ENCODE data around the gene MNDA. TPM values are rescaled to one million over a fixed set of nuclear protein-coding genes. Genes with fewer than 3 reads are reported as not detected.
"Not testable (repeated sequence)": the region's sequence is repeated elsewhere in the genome, so short reads cannot be mapped to it uniquely, and the experiment has no call there.

MNDA gene
- total RNA-seq, 1 donor from 2014 or later = not detected

GRCh38 chr1:158840236-158840635, 9.1 kb downstream of the MNDA start:
- Histone ChIP-seq H3K27me3 (no peaks in the 10 kb centered on the region), H3K79me2 (ENCODE audit: low read depth) (no peaks in the 10 kb centered on the region), H3K9me3 (ENCODE audit: low read depth) (no peaks in the 10 kb centered on the region), H3K36me3 (no peaks in the 10 kb centered on the region), H3K9ac (no peak overlapping the region), H4K20me1 (ENCODE audit: low read depth) (no peaks in the 10 kb centered on the region), H2AFZ (replicated peaks) (no peak overlapping the region), H3K4me1 (no peaks in the 10 kb centered on the region), H3K27ac (no peak overlapping the region), H3K4me2 (no peak overlapping the region), H3F3A (ENCODE audit: low read depth) (no peaks in the 10 kb centered on the region), H3K4me3 (no peak overlapping the region)
- H3K4me1 Mint-ChIP-seq = no peaks in the 10 kb centered on the region
- no peak for DNase-seq (ENCODE audit: low spot score)
- H3K36me3 Mint-ChIP-seq = no peaks in the 10 kb centered on the region
- TF ChIP-seq EZH2 (IDR thresholded peaks at IDR 0.05) (no peak), EZH2phosphoT487 (IDR thresholded peaks at IDR 0.05) (no peak), CTCF (IDR thresholded peaks at IDR 0.05) (no peak)
- H3K27me3 Mint-ChIP-seq (ENCODE audit: insufficient read depth, low read depth) = no peaks in the 10 kb centered on the region
- H3K27ac Mint-ChIP-seq = no peak overlapping the region
- no peak overlapping the region for H3K4me3 Mint-ChIP-seq
- H3K9me3 Mint-ChIP-seq = no peaks in the 10 kb centered on the region

- H3K4me2 ChIP-seq = peak overlapping the region; percentile 41
Observed at GRCh38 chr1:158864595-158864994, 33.4 kb downstream of the MNDA start.

GRCh38 chr1:158870438-158870837, 39.3 kb downstream of the MNDA start:
- DNase-seq (ENCODE audit: low spot score) = not testable (repeated sequence)

More at GRCh38 chr1:158864595-158864994, 33.4 kb downstream of the MNDA start:
- H2AFZ ChIP-seq (replicated peaks) = peak overlapping the region; percentile 9
- Mint-ChIP-seq H3K36me3 (no peaks in the 10 kb centered on the region), H3K27ac (peak overlapping the region; percentile 35), H3K4me1 (peaks cover 16% of the 10 kb centered on the region), H3K9me3 (peaks cover 5% of the 10 kb centered on the region), H3K27me3 (ENCODE audit: insufficient read depth, low read depth) (peaks cover 5% of the 10 kb centered on the region), H3K4me3 (no peak overlapping the region)
- H3K27me3 ChIP-seq = no peaks in the 10 kb centered on the region
- no peak overlapping the region for H3K9ac ChIP-seq
- H3K4me1 ChIP-seq = peaks cover 18% of the 10 kb centered on the region
- DNase-seq (ENCODE audit: low spot score) = peak; percentile 87
- H3K36me3 ChIP-seq = no peaks in the 10 kb centered on the region
- no peaks in the 10 kb centered on the region for H3K79me2 ChIP-seq (ENCODE audit: low read depth)
- H3K4me3 ChIP-seq = peak overlapping the region; percentile 22
- H3F3A ChIP-seq (ENCODE audit: low read depth) = peaks cover 12% of the 10 kb centered on the region
- H3K27ac ChIP-seq = no peak overlapping the region
- H3K9me3 ChIP-seq (ENCODE audit: low read depth) = no peaks in the 10 kb centered on the region
- no peaks in the 10 kb centered on the region for H4K20me1 ChIP-seq (ENCODE audit: low read depth)
- TF ChIP-seq CTCF (IDR thresholded peaks at IDR 0.05) (peak; percentile 5), EZH2phosphoT487 (IDR thresholded peaks at IDR 0.05) (no peak)

DNA sequence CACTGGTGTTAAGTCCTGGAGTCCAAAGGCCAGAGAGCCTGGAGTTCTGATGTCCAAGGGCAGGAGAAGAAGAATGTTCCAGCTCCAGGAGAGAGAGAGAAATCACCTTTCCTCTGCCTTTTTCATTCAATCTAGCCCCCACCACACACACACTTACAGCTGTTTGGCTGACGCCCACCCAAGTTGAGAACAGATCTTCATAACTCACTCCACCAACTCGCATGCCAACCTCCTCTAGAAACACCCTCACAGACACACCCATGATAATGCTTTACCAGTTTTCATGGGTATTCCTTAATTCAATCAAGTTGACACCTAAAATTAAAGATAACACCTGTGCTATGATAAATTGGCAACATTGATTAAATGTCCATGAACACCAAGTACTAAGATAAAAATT, 42.0 kb downstream of the MNDA start:
- no peak for DNase-seq (ENCODE audit: low spot score)
- Mint-ChIP-seq H3K27me3 (ENCODE audit: insufficient read depth, low read depth) (peaks cover 2% of the 10 kb centered on the region), H3K4me3 (no peak overlapping the region), H3K9me3 (peaks cover 4% of the 10 kb centered on the region), H3K27ac (no peak overlapping the region), H3K36me3 (no peaks in the 10 kb centered on the region), H3K4me1 (no peaks in the 10 kb centered on the region)
- Histone ChIP-seq H3F3A (ENCODE audit: low read depth) (no peaks in the 10 kb centered on the region), H4K20me1 (ENCODE audit: low read depth) (no peaks in the 10 kb centered on the region), H3K36me3 (no peaks in the 10 kb centered on the region), H3K4me2 (no peak overlapping the region), H3K9me3 (ENCODE audit: low read depth) (no peaks in the 10 kb centered on the region), H3K4me1 (no peaks in the 10 kb centered on the region), H3K27ac (no peak overlapping the region), H3K79me2 (ENCODE audit: low read depth) (no peaks in the 10 kb centered on the region), H3K4me3 (no peak overlapping the region), H3K9ac (no peak overlapping the region), H2AFZ (replicated peaks) (no peak overlapping the region), H3K27me3 (no peaks in the 10 kb centered on the region)
- no peak for TF ChIP-seq CTCF (IDR thresholded peaks at IDR 0.05)
- no peak for TF ChIP-seq EZH2phosphoT487 (IDR thresholded peaks at IDR 0.05)
- TF ChIP-seq EZH2 (IDR thresholded peaks at IDR 0.05) = no peak

More at GRCh38 chr1:158870438-158870837, 39.3 kb downstream of the MNDA start:
- not testable (repeated sequence) for H3K9me3 ChIP-seq (ENCODE audit: low read depth); H3K9me3 Mint-ChIP-seq; H3F3A ChIP-seq (ENCODE audit: low read depth); H3K4me3 Mint-ChIP-seq; H3K36me3 Mint-ChIP-seq; H3K79me2 ChIP-seq (ENCODE audit: low read depth); H3K27me3 Mint-ChIP-seq (ENCODE audit: insufficient read depth, low read depth); H2AFZ ChIP-seq (replicated peaks); H3K27ac ChIP-seq; H3K4me3 ChIP-seq; H4K20me1 ChIP-seq (ENCODE audit: low read depth); H3K36me3 ChIP-seq; H3K4me1 Mint-ChIP-seq; H3K27me3 ChIP-seq; H3K4me1 ChIP-seq; H3K27ac Mint-ChIP-seq; H3K4me2 ChIP-seq; H3K9ac ChIP-seq

Data from neural progenitor cell (in vitro differentiated cells).